GM06990 (cell line): Measurements from ENCODE around the gene PAX5.
"Not testable (repeated sequence)": the region's sequence is repeated elsewhere in the genome, so short reads cannot be mapped to it uniquely, and the experiment has no call there.

Experiments used
- DNase-seq: peaks from one replicate; pipeline ENCODE4 v3.0.0-alpha.2; 2011; ENCODE audit not compliant: insufficient read length; ENCODE audit errors: extremely low read depth
- H3K27me3 ChIP-seq: replicated peaks from 2 replicates; pipeline ENCODE4 v1.6.0; 2011; ENCODE audit warnings: low read length; ENCODE audit not compliant: control insufficient read depth, insufficient read depth
- H3K36me3 ChIP-seq: 2 replicates; pipeline ENCODE4 v1.5.1; 2011; ENCODE audit warnings: low read length; ENCODE audit not compliant: control insufficient read depth, insufficient read depth
- H3K4me3 ChIP-seq: replicated peaks from 2 replicates; pipeline ENCODE4 v1.5.1; 2011; ENCODE audit warnings: low read depth, mild to moderate bottlenecking, control low read depth, low read length
- TF ChIP-seq, protein P1 (sequence below): IDR thresholded peaks from 2 replicates; pipeline ENCODE4 v1.5.1; 2011; ENCODE audit warnings: low read length, control low read depth, mild to moderate bottlenecking, inconsistent platforms; ENCODE audit not compliant: insufficient read depth, poor library complexity, severe bottlenecking

PAX5 gene

DNA sequence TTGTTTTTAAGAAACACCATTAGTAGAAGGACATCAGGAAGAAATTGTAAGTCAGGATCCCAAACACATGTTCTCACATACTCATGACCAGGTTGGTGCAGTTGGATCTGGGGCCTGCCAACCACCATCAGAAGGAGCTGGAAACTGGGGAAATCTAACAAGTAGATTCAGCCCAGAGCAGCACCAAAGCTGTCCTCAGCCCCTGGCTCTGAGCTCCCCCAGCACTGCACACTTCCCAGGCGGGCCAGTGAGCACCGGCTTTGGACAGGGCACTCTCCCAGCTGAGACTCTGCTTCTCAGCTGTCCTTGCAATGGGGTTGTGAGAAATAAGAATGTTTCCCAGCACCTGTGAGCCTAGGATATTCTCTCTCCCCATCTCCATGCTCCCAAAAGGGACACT lies 162.5 kb downstream of the PAX5 start:
- Histone ChIP-seq H3K27me3 (no peaks in the 10 kb centered on the region), H3K36me3 (peaks cover 18% of the 10 kb centered on the region), H3K4me3 (no peak overlapping the region)
- no peak for DNase-seq
- TF ChIP-seq, protein P1, sequence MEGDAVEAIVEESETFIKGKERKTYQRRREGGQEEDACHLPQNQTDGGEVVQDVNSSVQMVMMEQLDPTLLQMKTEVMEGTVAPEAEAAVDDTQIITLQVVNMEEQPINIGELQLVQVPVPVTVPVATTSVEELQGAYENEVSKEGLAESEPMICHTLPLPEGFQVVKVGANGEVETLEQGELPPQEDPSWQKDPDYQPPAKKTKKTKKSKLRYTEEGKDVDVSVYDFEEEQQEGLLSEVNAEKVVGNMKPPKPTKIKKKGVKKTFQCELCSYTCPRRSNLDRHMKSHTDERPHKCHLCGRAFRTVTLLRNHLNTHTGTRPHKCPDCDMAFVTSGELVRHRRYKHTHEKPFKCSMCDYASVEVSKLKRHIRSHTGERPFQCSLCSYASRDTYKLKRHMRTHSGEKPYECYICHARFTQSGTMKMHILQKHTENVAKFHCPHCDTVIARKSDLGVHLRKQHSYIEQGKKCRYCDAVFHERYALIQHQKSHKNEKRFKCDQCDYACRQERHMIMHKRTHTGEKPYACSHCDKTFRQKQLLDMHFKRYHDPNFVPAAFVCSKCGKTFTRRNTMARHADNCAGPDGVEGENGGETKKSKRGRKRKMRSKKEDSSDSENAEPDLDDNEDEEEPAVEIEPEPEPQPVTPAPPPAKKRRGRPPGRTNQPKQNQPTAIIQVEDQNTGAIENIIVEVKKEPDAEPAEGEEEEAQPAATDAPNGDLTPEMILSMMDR: no peak

- H3K4me3 ChIP-seq: no peak overlapping the region
- no peak for DNase-seq
- TF ChIP-seq, protein P1: no peak
- H3K36me3 ChIP-seq: peaks cover 19% of the 10 kb centered on the region
- H3K27me3 ChIP-seq: no peaks in the 10 kb centered on the region
These were observed 163.1 kb downstream of the PAX5 start for GRCh38 chr9:36870960-36871359.

DNA sequence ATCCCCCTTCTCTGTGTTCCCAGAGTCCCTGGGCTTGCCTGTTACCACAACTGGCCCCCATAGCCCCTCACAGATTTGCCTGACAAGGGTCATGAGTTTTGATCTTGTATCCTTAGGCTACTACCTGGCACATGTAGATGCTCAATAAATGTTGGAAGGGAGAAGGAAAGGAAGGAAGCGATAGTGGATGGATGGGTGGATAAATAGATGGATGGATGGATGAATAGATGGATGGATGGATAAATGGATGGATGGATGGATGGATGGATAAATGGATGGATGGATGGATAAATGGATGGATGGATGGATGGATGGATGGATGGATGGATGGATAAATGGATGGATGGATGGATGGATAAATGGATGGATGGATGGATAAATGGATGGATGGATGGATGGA lies 164.5 kb downstream of the PAX5 start:
- H3K27me3 ChIP-seq, H3K4me3 ChIP-seq, DNase-seq: not testable (repeated sequence)
- peaks cover 19% of the 10 kb centered on the region for H3K36me3 ChIP-seq

GRCh38 chr9:36868586-36869282 lies 165.3 kb downstream of the PAX5 start:
- TF ChIP-seq, protein P1: no peak
- no peak for DNase-seq

GRCh38 chr9:36867672-36868471 lies 166.2 kb downstream of the PAX5 start:
- Histone ChIP-seq H3K4me3 (no peak overlapping the region), H3K27me3 (no peaks in the 10 kb centered on the region), H3K36me3 (peaks cover 24% of the 10 kb centered on the region)
- no peak for DNase-seq
- TF ChIP-seq, protein P1: no peak

More at GRCh38 chr9:36868586-36869282, 165.3 kb downstream of the PAX5 start:
- H3K27me3 ChIP-seq: no peaks in the 10 kb centered on the region
- H3K4me3 ChIP-seq: no peak overlapping the region
- H3K36me3 ChIP-seq: peaks cover 22% of the 10 kb centered on the region

DNA sequence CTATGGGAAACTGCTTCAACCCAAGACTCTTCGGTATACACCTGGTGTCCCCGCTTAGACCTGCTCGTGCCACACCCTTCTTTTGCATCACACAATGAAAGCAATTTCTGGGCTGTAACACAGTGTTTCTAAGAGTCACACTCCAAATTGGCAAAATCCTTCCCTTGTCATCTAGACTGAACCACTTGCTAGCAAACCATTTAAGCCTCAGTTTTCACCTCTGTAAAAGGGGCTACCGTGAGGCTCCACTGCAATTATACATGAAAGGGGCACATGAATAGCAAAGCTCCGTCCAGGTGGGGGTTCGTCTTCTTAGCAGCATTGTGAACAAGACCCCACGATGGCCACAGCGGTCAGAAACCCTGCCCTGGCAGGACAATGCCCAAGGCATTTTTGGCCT lies 166.8 kb downstream of the PAX5 start:
- TF ChIP-seq, protein P1: no peak
- peaks cover 25% of the 10 kb centered on the region for H3K36me3 ChIP-seq
- DNase-seq: no peak
- H3K4me3 ChIP-seq: no peak overlapping the region
- H3K27me3 ChIP-seq: no peaks in the 10 kb centered on the region
